Endodermal cell (in vitro differentiated cells): Measurements from ENCODE around the gene MYO15B. TPM values are rescaled to one million over a fixed set of nuclear protein-coding genes. Genes with fewer than 3 reads are reported as not detected.

Experiments
- DNase-seq: peaks from one replicate; pipeline ENCODE4 v3.0.0-alpha.2; 2017
- H3K27ac ChIP-seq: 2 replicates; pipeline ENCODE4 v1.5.1; 2013; ENCODE audit warnings: mild to moderate bottlenecking, low read depth, low read length, moderate library complexity
- H3K27me3 ChIP-seq: 2 replicates; pipeline ENCODE4 v1.6.1; 2013; ENCODE audit warnings: mild to moderate bottlenecking, low read length, moderate library complexity; ENCODE audit not compliant: insufficient read depth, control insufficient read depth, poor library complexity, severe bottlenecking
- H3K36me3 ChIP-seq: 2 replicates; pipeline ENCODE4 v1.7.0; 2013; ENCODE audit warnings: mild to moderate bottlenecking, low read length, moderate library complexity; ENCODE audit not compliant: control insufficient read depth, insufficient read depth
- H3K4me1 ChIP-seq: one replicate; pipeline ENCODE4 v1.7.0; 2013; ENCODE audit warnings: low read length; ENCODE audit not compliant: control insufficient read depth, insufficient read depth
- H3K4me3 ChIP-seq: 2 replicates; pipeline ENCODE4 v1.5.1; 2013; ENCODE audit warnings: mild to moderate bottlenecking, low read length, moderate library complexity
- H3K9ac ChIP-seq: 2 replicates; pipeline ENCODE4 v1.6.1; 2013; ENCODE audit warnings: mild to moderate bottlenecking, low read length, moderate library complexity; ENCODE audit not compliant: poor library complexity, severe bottlenecking; ENCODE audit errors: extremely low read depth
- H3K9me3 ChIP-seq: 2 replicates; pipeline ENCODE4 v1.6.1; 2013; ENCODE audit warnings: mild to moderate bottlenecking, low read length, moderate library complexity; ENCODE audit not compliant: control insufficient read depth
- H3K27ac Mint-ChIP-seq: 2 replicates; pipeline ENCODE4 v1.8.0; 2020; ENCODE audit warnings: mixed read lengths
- H3K27me3 Mint-ChIP-seq: 2 replicates; pipeline ENCODE4 v1.8.0; 2021; ENCODE audit warnings: mild to moderate bottlenecking, mixed read lengths; ENCODE audit not compliant: insufficient read depth
- H3K36me3 Mint-ChIP-seq: 2 replicates; pipeline ENCODE4 v1.8.0; 2020; ENCODE audit warnings: low read depth, mixed read lengths
- H3K4me1 Mint-ChIP-seq: 2 replicates; pipeline ENCODE4 v1.8.0; 2020; ENCODE audit warnings: mixed read lengths
- H3K4me3 Mint-ChIP-seq: 2 replicates; pipeline ENCODE4 v1.8.0; 2020; ENCODE audit warnings: mild to moderate bottlenecking, moderate library complexity, mixed read lengths
- H3K9me3 Mint-ChIP-seq: 2 replicates; pipeline ENCODE4 v1.8.0; 2020; ENCODE audit warnings: mild to moderate bottlenecking, mixed read lengths
- WGBS, 2 experiments: methylation state at CpG; one replicate each; pipeline versions ENCODE4 v1.1.5 to v1.1.7; 2013; ENCODE audit warnings: missing lambda C conversion rate in 2 of 2, mixed read lengths in 1 of 2; ENCODE audit not compliant: insufficient coverage in 1 of 2, insufficient read length in 1 of 2; 5-methylcytosine and 5-hydroxymethylcytosine counted together
- total RNA-seq, 2 donors: library from RNA; stranded (reverse); fragmentation: NEBNext Ultra II Directional in 1 of 2; extraction: Animal tissue kit (Norgen Biotek cat#: 25700) in 1 of 2; gene quantifications; 2 replicates in 1 of 2; 3 replicates in 1 of 2; pipeline ENCODE4 v1.2.1, GENCODE V29; 2021
- TF ChIP-seq, protein P1 (sequence below): fragments of 200-600 bp; sonication (generic); conservative IDR thresholded peaks from 2 replicates; pipeline ENCODE4 v1.5.0; 2021; ENCODE audit warnings: antibody characterized with exemption, mild to moderate bottlenecking

The MYO15B gene
- total RNA-seq, 2 donors from 2014 or later, result 89.0 to 123 TPM

DNA sequence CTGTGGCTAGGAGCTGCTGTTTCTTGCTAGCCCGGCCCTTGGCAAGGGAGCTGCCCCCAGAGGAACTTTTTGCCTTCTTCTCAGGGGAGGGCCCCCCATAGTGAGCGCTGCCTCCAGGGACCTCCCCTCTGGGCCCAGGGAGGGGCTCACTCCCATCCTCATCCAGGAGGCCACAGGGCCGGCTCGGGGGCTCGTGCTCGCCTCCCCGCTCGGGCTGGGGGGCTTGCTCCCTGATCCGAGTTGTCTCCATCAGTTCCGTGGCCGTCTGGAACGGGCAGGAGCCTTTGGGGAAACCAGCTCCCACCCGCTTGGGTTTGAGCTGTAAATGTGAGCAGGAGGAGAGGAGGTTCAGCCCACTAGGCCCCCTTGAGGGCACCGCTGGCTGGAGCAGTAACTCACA, 41.6 kb downstream of the MYO15B start:
- no peaks in the 10 kb centered on the region for H3K27me3 Mint-ChIP-seq
- Histone ChIP-seq H3K27ac (no peak overlapping the region), H3K4me1 (peaks cover 8% of the 10 kb centered on the region), H3K4me3 (no peak overlapping the region), H3K9ac (no peak overlapping the region), H3K9me3 (no peaks in the 10 kb centered on the region), H3K27me3 (no peaks in the 10 kb centered on the region), H3K36me3 (peaks cover 5% of the 10 kb centered on the region)
- H3K4me1 Mint-ChIP-seq, result peaks cover 11% of the 10 kb centered on the region
- H3K4me3 Mint-ChIP-seq, result no peak overlapping the region
- DNase-seq, result no peak
- H3K9me3 Mint-ChIP-seq, result no peaks in the 10 kb centered on the region
- H3K36me3 Mint-ChIP-seq, result no peaks in the 10 kb centered on the region
- WGBS, 2 experiments, result 85 to 93% methylated on average over 6 to 14 of the region's 14 CpGs
- TF ChIP-seq, protein P1, sequence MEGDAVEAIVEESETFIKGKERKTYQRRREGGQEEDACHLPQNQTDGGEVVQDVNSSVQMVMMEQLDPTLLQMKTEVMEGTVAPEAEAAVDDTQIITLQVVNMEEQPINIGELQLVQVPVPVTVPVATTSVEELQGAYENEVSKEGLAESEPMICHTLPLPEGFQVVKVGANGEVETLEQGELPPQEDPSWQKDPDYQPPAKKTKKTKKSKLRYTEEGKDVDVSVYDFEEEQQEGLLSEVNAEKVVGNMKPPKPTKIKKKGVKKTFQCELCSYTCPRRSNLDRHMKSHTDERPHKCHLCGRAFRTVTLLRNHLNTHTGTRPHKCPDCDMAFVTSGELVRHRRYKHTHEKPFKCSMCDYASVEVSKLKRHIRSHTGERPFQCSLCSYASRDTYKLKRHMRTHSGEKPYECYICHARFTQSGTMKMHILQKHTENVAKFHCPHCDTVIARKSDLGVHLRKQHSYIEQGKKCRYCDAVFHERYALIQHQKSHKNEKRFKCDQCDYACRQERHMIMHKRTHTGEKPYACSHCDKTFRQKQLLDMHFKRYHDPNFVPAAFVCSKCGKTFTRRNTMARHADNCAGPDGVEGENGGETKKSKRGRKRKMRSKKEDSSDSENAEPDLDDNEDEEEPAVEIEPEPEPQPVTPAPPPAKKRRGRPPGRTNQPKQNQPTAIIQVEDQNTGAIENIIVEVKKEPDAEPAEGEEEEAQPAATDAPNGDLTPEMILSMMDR, result no peak
- no peak overlapping the region for H3K27ac Mint-ChIP-seq

DNA sequence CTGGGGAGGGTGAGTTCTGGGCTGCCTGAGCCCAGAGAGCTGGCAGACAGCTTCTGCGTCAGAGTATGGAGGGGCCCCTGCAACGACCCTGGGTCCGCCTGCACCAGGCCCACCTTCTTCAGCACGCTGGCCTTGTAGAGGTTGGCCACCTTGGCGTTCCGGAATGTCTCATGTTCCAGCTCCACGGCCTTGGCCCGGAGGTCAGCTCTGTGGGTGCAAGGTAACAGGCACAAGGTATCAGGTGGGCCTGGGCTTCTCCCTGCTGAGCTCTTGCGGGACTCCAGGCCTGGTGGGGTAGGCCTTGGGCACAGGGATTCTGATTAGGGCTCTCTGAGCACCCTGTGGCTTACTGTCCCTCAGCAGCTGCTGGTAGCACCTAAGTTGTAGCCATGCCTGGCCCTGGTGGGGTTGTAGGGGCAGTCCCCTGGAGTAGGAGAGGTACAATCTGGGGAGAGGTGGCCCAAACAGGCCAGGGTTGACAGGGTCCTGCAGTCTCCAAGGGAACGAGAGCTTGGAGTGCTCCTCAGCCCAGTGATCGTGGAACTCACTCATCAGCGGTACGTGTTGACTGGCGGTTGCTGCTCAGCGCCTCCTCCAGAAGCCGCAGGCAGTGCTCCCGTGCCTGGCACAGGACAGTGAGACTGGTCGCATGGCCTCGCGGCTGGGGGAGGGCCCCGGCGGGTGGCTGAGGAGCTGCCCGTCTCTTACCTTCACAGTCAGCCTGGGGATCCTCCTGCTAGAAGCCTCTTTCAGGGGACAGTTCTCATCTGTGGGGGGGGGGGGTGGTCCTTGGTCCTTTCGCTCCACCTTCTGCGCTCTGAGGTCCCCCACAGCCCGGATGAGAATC, 42.7 kb downstream of the MYO15B start:
- no peak for DNase-seq
- Mint-ChIP-seq H3K27ac (no peak overlapping the region), H3K27me3 (no peaks in the 10 kb centered on the region), H3K36me3 (no peaks in the 10 kb centered on the region), H3K4me1 (peaks cover 16% of the 10 kb centered on the region), H3K4me3 (no peak overlapping the region), H3K9me3 (no peaks in the 10 kb centered on the region)
- WGBS, 2 experiments, result 87 to 88% methylated on average over 15 to 26 of the region's 26 CpGs
- no peak overlapping the region for H3K4me3 ChIP-seq
- TF ChIP-seq, protein P1, result no peak
- H3K36me3 ChIP-seq, result peaks cover 5% of the 10 kb centered on the region
- H3K27ac ChIP-seq, result no peak overlapping the region
- H3K4me1 ChIP-seq, result peaks cover 8% of the 10 kb centered on the region
- H3K27me3 ChIP-seq, result no peaks in the 10 kb centered on the region
- H3K9me3 ChIP-seq, result no peaks in the 10 kb centered on the region
- H3K9ac ChIP-seq, result no peak overlapping the region

DNA sequence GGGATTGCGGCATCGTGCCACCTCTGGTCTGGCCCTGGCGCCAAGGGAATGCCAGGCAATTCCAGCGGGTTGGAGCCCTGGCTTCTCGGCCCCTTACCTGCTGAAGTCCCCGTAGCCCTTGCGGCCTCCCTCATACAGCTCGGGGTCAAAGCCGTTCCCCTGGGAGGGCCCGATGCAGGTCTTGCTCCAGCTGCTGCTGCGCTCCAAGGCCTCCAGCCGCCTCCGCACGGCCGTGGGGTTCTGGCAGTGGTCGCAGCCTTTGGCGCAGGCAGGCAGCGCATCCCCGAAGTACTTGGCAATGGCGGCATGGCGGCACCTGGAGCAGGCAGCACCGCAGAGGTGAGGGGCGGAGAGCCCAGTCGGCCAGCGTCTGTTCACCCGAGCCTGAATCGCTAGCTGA, 43.8 kb downstream of the MYO15B start:
- no peak overlapping the region for H3K4me3 Mint-ChIP-seq
- Histone ChIP-seq H3K9ac (no peak overlapping the region), H3K4me3 (no peak overlapping the region), H3K9me3 (no peaks in the 10 kb centered on the region), H3K27me3 (no peaks in the 10 kb centered on the region), H3K4me1 (peaks cover 8% of the 10 kb centered on the region), H3K27ac (no peak overlapping the region), H3K36me3 (peaks cover 5% of the 10 kb centered on the region)
- no peak overlapping the region for H3K27ac Mint-ChIP-seq
- no peak for DNase-seq
- peaks cover 16% of the 10 kb centered on the region for H3K4me1 Mint-ChIP-seq
- no peaks in the 10 kb centered on the region for H3K36me3 Mint-ChIP-seq
- no peaks in the 10 kb centered on the region for H3K27me3 Mint-ChIP-seq
- WGBS, 2 experiments, result 93 to 94% methylated on average over 13 to 27 of the region's 27 CpGs
- no peaks in the 10 kb centered on the region for H3K9me3 Mint-ChIP-seq
- TF ChIP-seq, protein P1, result no peak
